Smooth muscle cell (in vitro differentiated cells): ENCODE measurements around the gene STRN. TPM values are rescaled to one million over a fixed set of nuclear protein-coding genes. Genes with fewer than 3 reads are reported as not detected.

ENCODE experiments used
- DNase-seq: peaks from one replicate; lab custom pipeline; 2025; ENCODE audit not compliant: unreplicated experiment; lab: John Stamatoyannopoulos, UW
- H2AFZ ChIP-seq: fragments of 200-600 bp; sonication (generic); 2 replicates; pipeline ENCODE4 v1.6.0; 2016; ENCODE audit warnings: antibody characterized with exemption, low read depth, mild to moderate bottlenecking
- H3F3A ChIP-seq: fragments of 200-600 bp; sonication (generic); 2 replicates; pipeline ENCODE4 v1.6.0; 2017; ENCODE audit warnings: antibody characterized with exemption, low read depth
- H3K27ac ChIP-seq: fragments of 200-600 bp; sonication (generic); 2 replicates; pipeline ENCODE4 v1.5.1; 2016; ENCODE audit warnings: low read depth, mild to moderate bottlenecking
- H3K27me3 ChIP-seq: fragments of 200-600 bp; sonication (generic); 2 replicates; pipeline ENCODE4 v1.6.1; 2016; ENCODE audit warnings: low read depth, mild to moderate bottlenecking
- H3K36me3 ChIP-seq: fragments of 200-600 bp; sonication (generic); 2 replicates; pipeline ENCODE4 v1.5.1; 2016; ENCODE audit warnings: low read depth
- H3K4me1 ChIP-seq: fragments of 200-600 bp; sonication (generic); 2 replicates; pipeline ENCODE4 v1.5.1; 2016; ENCODE audit warnings: low read depth
- H3K4me2 ChIP-seq: fragments of 200-600 bp; sonication (generic); 2 replicates; pipeline ENCODE4 v1.6.0; 2016; ENCODE audit warnings: mild to moderate bottlenecking
- H3K4me3 ChIP-seq: fragments of 200-600 bp; sonication (generic); 2 replicates; pipeline ENCODE4 v1.5.1; 2016; ENCODE audit warnings: mild to moderate bottlenecking
- H3K79me2 ChIP-seq: fragments of 200-600 bp; sonication (generic); 2 replicates; pipeline ENCODE4 v1.6.0; 2016; ENCODE audit warnings: low read depth, mild to moderate bottlenecking
- H3K9ac ChIP-seq: fragments of 200-600 bp; sonication (generic); 2 replicates; pipeline ENCODE4 v1.6.0; 2016; ENCODE audit warnings: low read depth
- H3K9me3 ChIP-seq: fragments of 200-600 bp; sonication (generic); replicated peaks from 2 replicates; pipeline ENCODE4 v1.5.1; 2016; ENCODE audit warnings: low read depth
- H4K20me1 ChIP-seq: fragments of 200-600 bp; sonication (generic); 2 replicates; pipeline ENCODE4 v1.6.0; 2016; ENCODE audit warnings: low read depth
- CTCF ChIP-seq: fragments of 200-600 bp; sonication (generic); IDR thresholded peaks from 2 replicates; pipeline ENCODE4 v1.5.1; 2017; ENCODE audit warnings: borderline replicate concordance, mild to moderate bottlenecking, antibody characterized with exemption; ENCODE audit not compliant: insufficient read depth, poor library complexity, severe bottlenecking
- WGBS: methylation state at CpG from one replicate; pipeline ENCODE4 v1.1.7; 2016; ENCODE audit warnings: low lambda C conversion rate; 5-methylcytosine and 5-hydroxymethylcytosine counted together
- polyA plus RNA-seq: library from polyadenylated mRNA; unstranded; fragments of >200 nt; fragmentation: Nextera tagmentation; extraction: Ambion mirVana; gene quantifications from 2 replicates; pipeline ENCODE4 v1.2.1, GENCODE V29; 2016
- small RNA-seq: library from RNA; depleted of rRNA; stranded (forward); fragments of <200 nt; gene quantifications from one replicate; pipeline ENCODE3, GENCODE V24; 2014
- total RNA-seq: library from RNA; depleted of rRNA; stranded (reverse); fragments of >200 nt; gene quantifications from 2 replicates; pipeline ENCODE4 v1.2.3, GENCODE V29; 2014

Gene STRN
- total and polyA plus RNA-seq, 2 experiments from 2014 or later, result 4.6 to 19.6 TPM

GRCh38 chr2:36797324-36798070 lies 168.8 kb downstream of the STRN start:
- H2AFZ ChIP-seq, result no peak overlapping the region
- H3K9me3 ChIP-seq, result no peaks in the 10 kb centered on the region
- no peaks in the 10 kb centered on the region for H4K20me1 ChIP-seq
- no peak overlapping the region for H3K27ac ChIP-seq
- H3F3A ChIP-seq, result no peaks in the 10 kb centered on the region
- no peaks in the 10 kb centered on the region for H3K79me2 ChIP-seq
- H3K4me1 ChIP-seq, result no peaks in the 10 kb centered on the region
- no peaks in the 10 kb centered on the region for H3K36me3 ChIP-seq
- WGBS, result 41% methylated on average over 6 of the region's 6 CpGs
- no peaks in the 10 kb centered on the region for H3K27me3 ChIP-seq
- no peak overlapping the region for H3K4me2 ChIP-seq
- TF ChIP-seq CTCF, result no peak
- H3K4me3 ChIP-seq, result no peak overlapping the region
- no peak overlapping the region for H3K9ac ChIP-seq
- DNase-seq, result no peak

Small RNAs within 50 kb of the gene (small RNA-seq; reads per million reads assigned to genes)
- gene RNU6-577P, result not detected

Other genes starting within 250 kb of the STRN start
- gene HEATR5B, start 117.8 kb upstream of the STRN start, total RNA-seq, result 14.7 and 18.7 TPM in 2 replicates
- gene HEATR5B, start 117.8 kb upstream of the STRN start, polyA plus RNA-seq, result 4.4 and 7.0 TPM in 2 replicates
- gene GPATCH11, start 118.0 kb upstream of the STRN start, total RNA-seq, result 7.7 and 9.8 TPM in 2 replicates
- 3.9 TPM in 2 replicates for gene GPATCH11, start 118.0 kb upstream of the STRN start, polyA plus RNA-seq
- 24.6 and 32.9 TPM in 2 replicates for gene EIF2AK2, start 190.4 kb upstream of the STRN start, total RNA-seq
- gene EIF2AK2, start 190.4 kb upstream of the STRN start, polyA plus RNA-seq, result 21.0 and 25.1 TPM in 2 replicates
- not detected in 2 replicates for gene SULT6B1, start 222.1 kb upstream of the STRN start, total RNA-seq
- not detected in 2 replicates for gene SULT6B1, start 222.1 kb upstream of the STRN start, polyA plus RNA-seq
- gene CEBPZOS, start 230.0 kb upstream of the STRN start, total RNA-seq, result 9.5 and 10.8 TPM in 2 replicates
- gene CEBPZOS, start 230.0 kb upstream of the STRN start, polyA plus RNA-seq, result 7.8 and 10.1 TPM in 2 replicates